HG02642 (cell line): ENCODE measurements around the gene RAB40A.
"Not testable (repeated sequence)": the region's sequence is repeated elsewhere in the genome, so short reads cannot be mapped to it uniquely, and the experiment has no call there.

ENCODE experiments used
- ATAC-seq: cut with Tn5 transposase; IDR thresholded peaks from one replicate; pipeline ENCODE4 v1.9.1; 2021; ENCODE audit warnings: mild to moderate bottlenecking; ENCODE audit not compliant: unreplicated experiment, poor library complexity

Gene RAB40A

GRCh38 chrX:103529550-103529949 lies 10.3 kb upstream of the RAB40A start:
- no peak for ATAC-seq

- ATAC-seq: no peak
These were observed 5.5 kb upstream of the RAB40A start for GRCh38 chrX:103524747-103525146.

DNA sequence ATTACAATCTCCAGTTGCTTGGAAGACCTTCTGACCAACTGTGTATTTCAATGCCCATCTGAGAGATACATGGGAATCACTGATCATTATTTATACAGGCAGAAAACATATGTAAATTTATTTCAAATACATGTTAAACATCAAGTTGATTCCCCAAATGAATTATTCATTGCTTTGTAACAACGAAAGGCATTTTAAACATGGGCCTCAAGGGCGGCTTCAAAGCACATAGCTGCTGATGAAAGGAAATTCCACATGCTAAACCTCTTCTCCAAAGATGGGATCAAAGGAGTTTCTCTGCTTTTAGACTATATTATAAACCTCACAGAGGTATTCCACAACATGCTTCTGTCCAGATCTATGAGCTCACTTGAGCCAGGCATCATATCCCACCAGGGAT lies 4.3 kb upstream of the RAB40A start:
- no peak for ATAC-seq

DNA sequence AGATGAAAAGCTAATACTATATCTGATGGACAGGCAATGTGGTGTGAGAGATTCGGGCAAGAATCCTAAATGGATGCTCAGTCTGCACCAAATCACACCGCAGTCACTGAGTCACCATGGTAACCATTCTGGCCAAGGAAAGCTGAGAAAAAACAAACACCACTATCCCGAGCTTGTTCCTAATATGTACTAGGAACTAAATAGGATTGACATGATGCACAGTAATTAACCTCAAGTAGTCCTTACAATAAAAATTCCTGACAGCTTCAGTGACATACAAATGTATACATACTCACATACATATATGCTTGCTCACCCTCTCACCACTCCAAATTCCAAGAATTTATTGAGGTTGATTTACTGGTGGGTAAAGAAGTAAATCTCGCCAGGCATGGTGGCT lies 1.1 kb upstream of the RAB40A start:
- ATAC-seq: no peak

GRCh38 chrX:103518571-103518970 lies 718 bp downstream of the RAB40A start:
- no peak for ATAC-seq

DNA sequence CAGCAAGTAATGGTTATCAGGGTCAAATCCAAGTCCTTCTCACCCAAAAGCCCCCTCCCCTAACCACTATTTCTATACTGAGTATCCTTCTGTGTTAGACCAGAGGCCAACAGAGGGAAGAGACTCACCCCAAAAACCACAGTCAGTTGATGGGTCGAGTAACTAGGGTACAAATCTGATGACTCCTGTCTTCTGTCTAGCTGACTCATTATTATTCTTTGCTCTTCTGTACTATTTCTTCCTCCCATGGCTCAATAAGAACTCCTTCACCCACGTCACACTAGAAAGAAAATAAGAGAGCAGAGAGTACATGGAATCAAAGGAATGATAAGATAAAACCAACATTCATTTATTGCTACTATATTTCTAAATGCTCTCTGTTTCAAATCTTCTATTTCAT lies 2.0 kb downstream of the RAB40A start:
- ATAC-seq: no peak

DNA sequence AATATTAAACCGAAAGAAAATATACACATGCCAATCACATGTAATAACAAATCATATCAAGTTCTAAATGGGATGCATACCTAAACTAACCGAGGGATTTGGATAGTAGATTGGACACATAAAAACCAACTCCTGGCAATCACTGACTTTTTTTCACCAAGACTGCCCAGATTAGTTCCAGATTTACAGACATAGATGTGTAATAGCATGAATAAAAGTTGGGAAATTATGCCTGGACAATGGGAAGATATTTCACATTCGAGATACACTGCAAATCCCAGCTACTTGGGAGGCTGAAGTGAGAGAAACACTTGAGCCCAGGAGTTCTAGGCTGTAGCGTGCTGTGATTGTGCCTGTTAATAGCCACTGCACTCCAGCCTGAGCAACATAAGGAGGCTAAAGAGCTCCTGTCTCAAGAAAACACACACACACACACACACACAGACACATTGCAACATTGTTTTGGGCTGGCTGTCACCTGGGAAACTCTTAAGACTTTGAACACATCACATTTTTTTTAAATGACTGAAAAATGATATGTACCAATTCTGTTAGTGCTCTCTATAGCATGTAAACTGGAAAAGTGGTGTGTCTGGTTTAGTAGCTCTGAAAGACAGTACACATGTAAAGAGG lies 5.7 kb downstream of the RAB40A start:
- ATAC-seq: no peak

DNA sequence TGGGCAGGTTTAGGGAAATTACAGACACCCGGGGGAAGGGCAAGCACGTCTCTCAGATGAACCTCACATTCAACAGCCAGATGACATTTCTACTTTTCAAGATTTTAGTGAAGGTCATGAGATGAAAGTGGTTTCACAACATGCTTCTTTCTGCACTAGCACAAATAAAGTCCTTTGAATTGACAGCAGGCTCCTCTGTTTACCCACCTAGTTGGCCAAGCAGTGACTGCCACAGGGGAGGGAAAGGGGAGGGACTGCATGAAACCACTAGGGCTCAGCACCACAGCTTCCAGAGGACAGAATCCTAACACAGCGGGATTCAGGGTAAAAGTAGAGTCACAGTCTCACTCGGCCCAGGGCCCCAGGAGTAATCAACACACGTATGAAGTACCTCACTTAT lies 6.2 kb downstream of the RAB40A start:
- no peak for ATAC-seq

DNA sequence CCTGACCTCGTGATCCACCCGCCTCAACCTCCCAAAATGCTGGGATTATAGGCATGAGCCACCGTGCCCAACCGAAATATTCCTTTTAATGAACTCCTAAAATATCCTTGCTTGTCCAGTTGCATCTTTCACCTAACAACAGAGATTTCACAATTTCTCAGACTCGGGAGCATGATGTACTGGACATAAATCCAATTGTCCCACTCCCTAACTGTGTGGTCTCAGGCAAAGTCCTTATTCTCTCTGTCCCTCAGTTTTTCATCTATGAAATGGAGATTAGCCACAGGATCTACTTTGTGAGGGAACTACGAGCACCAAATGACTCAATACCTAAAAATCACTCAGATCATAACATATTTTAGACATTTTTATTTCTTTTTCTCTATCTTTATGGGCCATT lies 9.3 kb downstream of the RAB40A start:
- no peak for ATAC-seq

GRCh38 chrX:103503853-103504207 lies 15.5 kb downstream of the RAB40A start:
- ATAC-seq: no peak

DNA sequence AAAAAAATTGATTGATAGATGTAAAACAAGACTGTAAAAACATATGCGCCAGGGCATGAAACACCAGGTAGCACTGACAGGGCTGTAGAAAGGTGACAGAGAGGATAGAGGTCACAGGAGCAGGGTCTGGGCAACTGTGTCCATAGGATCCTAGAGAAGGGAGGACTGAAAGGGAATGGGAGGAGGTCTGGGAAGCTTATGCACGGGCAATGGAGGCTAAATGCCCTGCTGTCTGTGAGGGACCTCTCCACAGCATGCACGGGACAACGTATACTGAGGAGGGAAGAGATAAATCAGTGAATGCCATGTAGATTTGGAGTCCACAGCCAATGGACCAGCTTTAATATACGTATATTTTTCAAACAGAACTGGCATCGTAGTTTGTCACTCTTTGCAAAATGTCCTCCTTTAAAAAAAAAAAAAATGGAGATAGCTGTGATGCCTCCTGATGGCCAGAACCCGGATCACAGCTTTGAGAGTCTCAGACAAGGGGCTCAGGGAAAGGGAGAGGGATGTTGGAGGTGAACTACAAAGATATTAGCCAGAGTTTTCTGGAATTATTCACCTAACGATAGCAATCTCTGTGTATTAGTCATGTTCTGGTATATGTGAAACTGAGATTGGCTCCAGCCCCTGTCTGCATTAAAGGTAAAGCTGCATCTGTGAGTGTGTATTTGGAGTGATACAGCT lies 16.0 kb downstream of the RAB40A start:
- ATAC-seq: no peak

DNA sequence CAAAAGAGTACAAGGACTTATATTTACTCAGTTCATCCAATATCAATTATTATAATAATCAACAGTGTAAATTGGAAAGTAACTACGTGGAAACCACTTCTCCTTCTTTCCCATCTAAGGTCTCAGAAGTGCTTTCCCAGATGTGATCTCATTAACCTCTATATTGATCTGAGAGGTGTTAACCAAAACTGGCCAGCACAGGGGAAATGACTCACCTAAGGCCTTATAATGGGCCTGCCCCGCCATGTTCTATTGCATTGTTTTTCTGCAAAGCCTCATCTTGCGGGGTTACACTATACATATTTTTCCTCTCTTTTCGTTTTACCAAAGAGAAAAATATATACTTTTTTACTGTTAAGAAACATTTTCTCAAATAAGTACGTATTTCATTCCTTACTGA lies 20.5 kb downstream of the RAB40A start:
- no peak for ATAC-seq

- ATAC-seq: no peak
These were observed 23.5 kb downstream of the RAB40A start for GRCh38 chrX:103495786-103496185.

DNA sequence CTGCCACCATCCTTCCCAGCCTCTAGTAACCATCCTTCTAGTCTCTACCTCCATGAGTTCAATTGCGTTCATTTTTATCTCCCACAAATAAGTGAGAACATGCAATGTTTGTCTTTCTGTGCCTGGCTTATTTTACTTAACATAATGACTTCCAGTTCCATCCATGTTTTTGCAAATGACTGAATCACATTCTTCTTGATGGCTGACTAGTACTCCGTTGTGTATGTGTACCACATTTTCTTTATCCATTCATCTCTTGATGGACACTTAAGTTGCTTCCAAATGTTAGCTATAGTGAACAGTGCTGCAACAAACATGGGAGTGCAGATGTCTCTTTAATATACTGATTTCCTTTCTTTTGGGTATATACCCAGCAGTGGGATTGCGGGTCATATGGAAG lies 25.7 kb downstream of the RAB40A start:
- ATAC-seq: not testable (repeated sequence)

DNA sequence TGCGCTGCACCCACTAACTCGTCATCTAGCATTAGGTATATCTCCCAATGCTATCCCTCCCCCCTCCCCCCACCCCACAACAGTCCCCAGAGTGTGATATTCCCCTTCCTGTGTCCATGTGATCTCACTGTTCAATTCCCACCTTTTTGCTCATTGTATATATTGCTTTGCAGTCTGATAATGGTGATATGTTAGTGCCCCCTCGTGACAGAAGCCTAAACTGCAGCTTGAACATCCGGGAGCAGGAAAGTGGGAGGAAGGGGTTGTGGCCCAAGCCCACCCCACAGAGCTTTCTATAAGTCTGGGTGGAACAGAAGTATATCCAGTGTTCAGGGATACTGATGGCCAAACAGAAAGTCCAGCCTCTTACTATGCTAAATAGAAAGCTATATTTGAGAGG lies 29.6 kb downstream of the RAB40A start:
- ATAC-seq: not testable (repeated sequence)

DNA sequence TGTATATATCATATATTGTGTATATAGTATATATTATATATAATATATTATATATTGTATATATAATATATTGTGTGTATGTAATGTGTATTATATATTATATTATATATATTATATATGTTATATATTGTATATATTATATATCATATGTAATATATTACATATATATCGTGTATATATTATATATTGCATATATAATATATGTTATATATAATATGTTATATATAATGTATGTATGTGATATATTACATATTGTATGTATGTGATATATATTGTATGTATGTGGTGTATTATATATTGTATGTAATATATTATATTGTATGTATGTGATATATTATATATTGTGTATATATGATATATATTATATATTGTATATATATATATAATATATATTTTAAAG lies 30.5 kb downstream of the RAB40A start:
- ATAC-seq: no peak

- no peak for ATAC-seq
These were observed 31.0 kb downstream of the RAB40A start for GRCh38 chrX:103488332-103488731.

DNA sequence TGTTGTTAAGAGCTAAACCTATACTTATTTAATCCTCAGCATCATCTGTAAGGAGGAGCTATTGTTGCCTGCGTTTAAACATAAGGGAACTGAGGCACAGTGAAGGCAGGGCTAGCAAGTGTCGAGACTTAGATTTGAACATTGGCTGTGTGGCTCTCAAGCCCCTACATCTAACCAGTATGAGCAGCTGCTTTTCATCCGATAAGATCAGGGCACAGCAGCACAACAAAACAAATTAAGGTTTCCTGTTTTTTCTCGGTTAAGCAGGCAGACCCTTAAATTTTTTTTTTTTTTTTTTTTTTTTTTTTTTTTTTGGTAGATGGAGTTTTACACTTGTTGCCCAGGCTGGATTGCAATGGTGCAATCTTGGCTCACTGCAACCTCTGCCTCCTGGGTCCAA lies 35.6 kb downstream of the RAB40A start:
- no peak for ATAC-seq

DNA sequence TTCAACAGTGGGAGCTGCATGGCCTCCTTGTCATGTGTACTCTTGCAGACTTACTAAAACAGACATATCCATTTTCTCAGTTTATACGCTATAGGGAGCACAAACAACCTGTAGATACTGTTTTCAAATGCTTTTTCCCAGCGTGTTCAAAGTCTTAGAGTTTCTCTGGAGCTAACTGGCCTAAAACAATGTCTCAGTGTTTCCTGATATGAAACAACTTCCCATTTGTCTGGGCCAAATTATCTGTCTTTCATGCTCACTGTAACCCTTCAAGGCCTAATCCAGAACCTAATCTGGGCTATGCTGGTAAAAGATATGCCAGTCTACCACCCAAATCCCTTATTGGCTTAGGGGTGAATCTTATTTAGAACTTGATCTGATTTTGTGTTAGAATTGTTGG lies 38.8 kb downstream of the RAB40A start:
- no peak for ATAC-seq

DNA sequence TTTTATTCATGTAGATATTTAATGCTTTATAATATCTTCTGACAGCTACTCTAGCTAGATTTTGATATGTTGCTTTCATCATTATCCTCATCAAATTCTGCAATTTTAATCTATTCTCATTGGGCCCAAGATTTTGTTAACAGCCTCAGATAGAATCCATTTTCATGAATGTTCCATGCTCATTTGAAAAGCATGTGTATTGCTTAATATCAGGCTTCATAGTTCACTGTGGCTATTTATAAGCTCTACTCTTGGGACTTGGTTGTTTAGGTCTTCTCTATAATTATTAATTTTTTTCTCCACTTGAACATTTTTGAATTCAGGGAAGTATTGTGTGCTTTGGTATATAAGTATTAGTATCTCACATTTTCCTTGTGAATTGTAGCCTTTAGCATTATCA lies 41.8 kb downstream of the RAB40A start:
- ATAC-seq: no peak

DNA sequence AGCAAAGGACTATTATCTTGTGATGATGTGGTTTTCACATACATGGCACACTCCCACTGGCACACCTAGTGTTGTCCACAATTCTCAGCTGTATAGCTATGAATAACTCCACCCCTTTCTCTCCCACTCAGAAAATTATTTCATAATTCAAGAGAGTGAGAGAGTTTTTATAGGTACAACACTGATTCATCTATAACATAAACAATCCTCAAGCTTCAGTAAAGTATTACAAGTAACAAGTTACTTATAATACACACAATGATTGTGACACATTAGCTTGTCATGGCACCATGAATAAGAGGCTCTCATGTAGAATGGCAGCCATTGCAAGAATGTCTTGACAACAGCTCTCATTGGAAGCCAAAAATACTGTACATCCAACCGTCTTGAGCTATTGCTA lies 43.9 kb downstream of the RAB40A start:
- no peak for ATAC-seq

- not testable (repeated sequence) for ATAC-seq
These were observed 49.3 kb downstream of the RAB40A start for GRCh38 chrX:103469977-103470376.
